HepG2 (cell line): ENCODE results near the gene FBXW5. TPM values are rescaled to one million over a fixed set of nuclear protein-coding genes. Genes with fewer than 3 reads are reported as not detected.

ENCODE experiments used
- ATAC-seq: fragments of 200-7000 bp; cut with Tn5 transposase; 3 replicates; pipeline ENCODE4 v1.9.1; 2020; ENCODE audit warnings: mild to moderate bottlenecking, moderate library complexity
- BruUV-seq: library from RNA; stranded (reverse); fragments of 400-500 nt; replicated peaks from 2 replicates; lab custom pipeline; 2021; lab: Mats Ljungman, UMichigan
- CTCF ChIA-PET: fragments of 300-600 bp; formaldehyde crosslinking; extraction: SDS; loops from one replicate; lab custom pipeline; 2021; ENCODE audit warnings: low total read pairs, inconsistent platforms, low intra/inter-chr PET ratio; lab: Yijun Ruan, JAX
- POLR2A ChIA-PET: fragments of 350-600 bp; sonication (Branson Sonifier 250); formaldehyde crosslinking; loops from one replicate; lab custom pipeline; 2020; ENCODE audit warnings: antibody characterized with exemption, inconsistent platforms; lab: Yijun Ruan, JAX
- DNase-seq: peaks from one replicate; pipeline ENCODE4 v3.0.0-alpha.2; 2015; ENCODE audit warnings: low spot score
- FAIRE-seq: peaks from 3 replicates; lab custom pipeline; 2011; peaks lifted over from hg19 to GRCh38; lab: Jason Lieb, UNC
- H2AFZ ChIP-seq: one replicate; pipeline ENCODE4 v1.6.1; 2011; ENCODE audit warnings: low read length, inconsistent platforms
- H3K27ac ChIP-seq: fragments of 300-600 bp; 3 replicates; pipeline ENCODE4 v1.8.0; 2011; ENCODE audit warnings: mixed run types, mild to moderate bottlenecking, mixed read lengths, low read length, inconsistent platforms; ENCODE audit not compliant: insufficient read depth; ENCODE audit errors: extremely low read length
- H3K27me3 ChIP-seq, 2 experiments: fragments of 200-600 bp in 1 of 2; 2 replicates in 1 of 2; 3 replicates in 1 of 2; pipeline versions ENCODE4 v1.6.0 to v1.8.0; 2011; ENCODE audit warnings: low read length in 2 of 2, mild to moderate bottlenecking in 2 of 2, moderate library complexity in 2 of 2, inconsistent platforms in 1 of 2; ENCODE audit not compliant: insufficient read depth in 2 of 2, control insufficient read depth in 1 of 2
- H3K36me3 ChIP-seq, 2 experiments: fragments of 200-600 bp in 1 of 2; replicated peaks in 1 of 2; 2 replicates in 1 of 2; 3 replicates in 1 of 2; pipeline versions ENCODE4 v1.5.1 to v1.8.0; 2011; ENCODE audit warnings: low read length in 2 of 2, inconsistent platforms in 1 of 2; ENCODE audit not compliant: insufficient read depth in 2 of 2, control insufficient read depth in 1 of 2
- H3K4me1 ChIP-seq: 2 replicates; pipeline ENCODE4 v1.5.1; 2012; ENCODE audit warnings: low read length, inconsistent platforms; ENCODE audit not compliant: insufficient read depth
- H3K4me2 ChIP-seq: 2 replicates; pipeline ENCODE4 v1.6.0; 2011; ENCODE audit warnings: low read depth, low read length, inconsistent platforms
- H3K4me3 ChIP-seq, 3 experiments: fragments of 200-600 bp in 1 of 3; sonication (generic), shearing (Covaris generic) in 1 of 3; replicated peaks in 1 of 3; 2 replicates each; pipeline ENCODE4 v1.5.1; 2011 to 2016; ENCODE audit warnings: low read length in 3 of 3, inconsistent platforms in 2 of 3, low read depth in 2 of 3, mild to moderate bottlenecking in 2 of 3, control low read depth in 1 of 3, mixed read lengths in 1 of 3; ENCODE audit not compliant: insufficient read depth in 1 of 3
- H3K79me2 ChIP-seq: one replicate; pipeline ENCODE4 v1.6.1; 2011; ENCODE audit warnings: low read length, inconsistent platforms; ENCODE audit not compliant: insufficient read depth
- H3K9ac ChIP-seq: 2 replicates; pipeline ENCODE4 v1.6.0; 2011; ENCODE audit warnings: mild to moderate bottlenecking, low read depth, low read length, inconsistent platforms; ENCODE audit not compliant: insufficient read depth
- H3K9me3 ChIP-seq: 2 replicates; pipeline ENCODE4 v1.5.1; 2012; ENCODE audit warnings: mild to moderate bottlenecking, low read length
- H4K20me1 ChIP-seq: 2 replicates; pipeline ENCODE4 v1.6.0; 2011; ENCODE audit warnings: inconsistent platforms, mild to moderate bottlenecking, low read length, moderate library complexity; ENCODE audit not compliant: insufficient read depth
- POGZ ChIP-seq: sonication (generic); formaldehyde crosslinking; IDR thresholded peaks from 2 replicates; pipeline ENCODE4 v1.4.0; 2020; ENCODE audit warnings: mild to moderate bottlenecking, missing genetic modification reagents
- PTBP1 ChIP-seq: fragments of 200-400 bp; formaldehyde crosslinking; IDR thresholded peaks from 2 replicates; pipeline ENCODE4 v1.6.1; 2018; ENCODE audit warnings: low read length, low read depth; ENCODE audit not compliant: poor library complexity, severe bottlenecking
- RBFOX2 ChIP-seq: fragments of 200-400 bp; formaldehyde crosslinking; IDR thresholded peaks from 2 replicates; pipeline ENCODE4 v1.6.1; 2017; ENCODE audit warnings: low read depth, mild to moderate bottlenecking, low read length
- SMARCC2 ChIP-seq: fragments of 450-650 bp; IDR thresholded peaks from 2 replicates; pipeline ENCODE4 v1.6.1; 2017; ENCODE audit warnings: antibody characterized with exemption, mild to moderate bottlenecking
- ZBTB38 ChIP-seq: sonication (generic); formaldehyde crosslinking; IDR thresholded peaks from 2 replicates; pipeline ENCODE4 v1.5.1; 2020; ENCODE audit warnings: mild to moderate bottlenecking, missing genetic modification reagents
- ZSCAN31 ChIP-seq: sonication (generic); formaldehyde crosslinking; IDR thresholded peaks from 2 replicates; pipeline ENCODE4 v1.5.0; 2020; ENCODE audit warnings: low read depth, mild to moderate bottlenecking, missing genetic modification reagents
- WGBS: methylation state at CpG from one replicate; pipeline ENCODE4 v1.1.6; 2017; ENCODE audit warnings: low lambda C conversion rate; 5-methylcytosine and 5-hydroxymethylcytosine counted together
- in situ Hi-C: cut with HindIII; loops from 2 replicates; pipeline ENCODE4 v1.10.0; 2017; ENCODE audit warnings: low pct_unique_long_range_greater_than_20kb; ENCODE audit not compliant: extremely low pct_ligation_motif_present
- intact Hi-C: fragments of 100-400 bp; cut with micrococcal nuclease; formaldehyde crosslinking; loops from one replicate; pipeline ENCODE4 v1.10.0; 2022; ENCODE audit not compliant: unreplicated experiment
- polyA plus RNA-seq, 8 experiments: library from polyadenylated mRNA; depleted of rRNA in 3 of 8; stranded (reverse) in 7 of 8; unstranded in 1 of 8; fragments of >200 nt; fragmentation: Illumina TruSeq in 4 of 8; extraction: Trizol in 4 of 8; gene quantifications; 2 replicates each; pipeline versions ENCODE4 v1.2.1 to v1.2.3, GENCODE V29; 2011 to 2016; ENCODE audit warnings: low read depth in 4 of 8, missing spikeins in 1 of 8, mixed read lengths in 1 of 8; ENCODE audit not compliant: insufficient read depth in 1 of 8
- total RNA-seq, 5 experiments: library from RNA; depleted of rRNA; stranded (reverse); fragments of >200 nt; fragmentation: Illumina TruSeq; extraction: Trizol; gene quantifications; 2 replicates each; pipeline ENCODE4 v1.2.3, GENCODE V29; 2016; ENCODE audit warnings: low read depth in 1 of 5
- TF ChIP-seq, protein P1 (sequence below), 2 experiments: sonication (generic) in 1 of 2; formaldehyde crosslinking in 1 of 2; IDR thresholded peaks; 2 replicates each; pipeline versions ENCODE4 v1.5.1 to v1.6.1; 2011 to 2020; ENCODE audit warnings: borderline replicate concordance in 1 of 2, low read depth in 1 of 2, low read length in 1 of 2, mild to moderate bottlenecking in 1 of 2, missing genetic modification reagents in 1 of 2, moderate library complexity in 1 of 2

Gene FBXW5
- total and polyA plus RNA-seq, 2 of the 13 experiments (the other 11 are each of a cell fraction or from before 2014, with no cell fraction given): 52.0 to 60.4 TPM

DNA sequence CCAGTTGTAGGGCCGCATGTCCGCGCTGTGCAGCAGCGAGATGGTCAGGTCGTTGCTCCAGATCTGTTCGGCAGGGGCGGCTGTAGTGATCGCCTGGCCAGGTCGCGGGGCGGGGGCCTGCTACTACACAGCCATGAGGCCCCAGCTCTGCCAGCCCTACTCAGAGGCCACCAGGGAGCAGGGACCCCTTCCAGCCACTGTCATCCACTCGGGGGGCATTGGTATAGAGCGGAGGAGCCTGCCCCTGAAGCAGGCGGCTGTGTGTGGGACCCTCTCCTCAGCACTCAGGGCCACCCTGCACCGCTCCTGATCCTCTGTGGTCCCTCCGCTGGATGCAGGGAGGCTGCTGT is 1.7 kb downstream of the FBXW5 start:
- H3K4me1 ChIP-seq: peaks cover 41% of the 10 kb centered on the region
- FAIRE-seq: no peak

More for the DNA sequence above, 1.7 kb downstream of the FBXW5 start:
- no peak for DNase-seq
- ChIA-PET CTCF (no interaction called here), POLR2A (interaction anchor here (1.3 kb wide), 1 partner anchor 41 kb away, joined by 4 read pairs; no protein-coding TSS in a partner anchor)
- Histone ChIP-seq H2AFZ (no peak overlapping the region), H3K27ac (no peak overlapping the region), H3K27me3 (no peaks in the 10 kb centered on the region)
- 89% methylated on average over 13 of the region's 16 CpGs for WGBS
- peak; percentile 34; the same call in 1 of the 2 replicates for TF ChIP-seq POGZ (CRISPR knock-in tag)
- peak; percentile 27 for TF ChIP-seq PTBP1
- peak; percentile 85; the same call in 1 of the 2 replicates for TF ChIP-seq ZBTB38 (CRISPR knock-in tag)
- TF ChIP-seq ZSCAN31 (CRISPR knock-in tag): no peak
- TF ChIP-seq RBFOX2: 0 out of 2 replicates have a peak, but pooled peaks have one; percentile 30
- TF ChIP-seq, protein P1, sequence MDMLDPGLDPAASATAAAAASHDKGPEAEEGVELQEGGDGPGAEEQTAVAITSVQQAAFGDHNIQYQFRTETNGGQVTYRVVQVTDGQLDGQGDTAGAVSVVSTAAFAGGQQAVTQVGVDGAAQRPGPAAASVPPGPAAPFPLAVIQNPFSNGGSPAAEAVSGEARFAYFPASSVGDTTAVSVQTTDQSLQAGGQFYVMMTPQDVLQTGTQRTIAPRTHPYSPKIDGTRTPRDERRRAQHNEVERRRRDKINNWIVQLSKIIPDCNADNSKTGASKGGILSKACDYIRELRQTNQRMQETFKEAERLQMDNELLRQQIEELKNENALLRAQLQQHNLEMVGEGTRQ (IDR thresholded peaks at IDR 0.05; ENCODE audit: low read depth, low read length): no peak
- TF ChIP-seq, protein P1 (CRISPR knock-in tag; IDR thresholded peaks at IDR 0.05; ENCODE audit: borderline replicate concordance): no peak
- TF ChIP-seq SMARCC2: no peak
- TF ChIP-seq, all 625 proteins: peak for 4
- Histone ChIP-seq H3K9ac (peak overlapping the region; percentile 90; the same call in 1 of the 2 replicates), H3K4me2 (peak overlapping the region; percentile 89), H3K4me3 (peak overlapping the region in 2 of 3 experiments; percentile 91 to 95; a peak in 3 of 6 replicates), H3K79me2 (peaks cover 10% of the 10 kb centered on the region), H3K9me3 (no peaks in the 10 kb centered on the region), H4K20me1 (no peaks in the 10 kb centered on the region), H3K36me3 (peaks cover 8 to 36% of the 10 kb centered on the region in 2 experiments)
- no peak for ATAC-seq
- intact Hi-C loops (no loop called here), in situ Hi-C loops (no loop called here)
- no TSS peak for BruUV-seq
